CD4-positive, alpha-beta T cell treated with Interleukin-2 at 100 ng/mL for 4 hours (primary cell): ENCODE measurements around the gene CYTH2.
"Not testable (repeated sequence)": the region's sequence is repeated elsewhere in the genome, so short reads cannot be mapped to it uniquely, and the experiment has no call there.

ENCODE experiments used
- DNase-seq: peaks from one replicate; pipeline ENCODE4 v3.0.0-alpha.2; 2020; ENCODE audit warnings: low spot score

Gene CYTH2

DNA sequence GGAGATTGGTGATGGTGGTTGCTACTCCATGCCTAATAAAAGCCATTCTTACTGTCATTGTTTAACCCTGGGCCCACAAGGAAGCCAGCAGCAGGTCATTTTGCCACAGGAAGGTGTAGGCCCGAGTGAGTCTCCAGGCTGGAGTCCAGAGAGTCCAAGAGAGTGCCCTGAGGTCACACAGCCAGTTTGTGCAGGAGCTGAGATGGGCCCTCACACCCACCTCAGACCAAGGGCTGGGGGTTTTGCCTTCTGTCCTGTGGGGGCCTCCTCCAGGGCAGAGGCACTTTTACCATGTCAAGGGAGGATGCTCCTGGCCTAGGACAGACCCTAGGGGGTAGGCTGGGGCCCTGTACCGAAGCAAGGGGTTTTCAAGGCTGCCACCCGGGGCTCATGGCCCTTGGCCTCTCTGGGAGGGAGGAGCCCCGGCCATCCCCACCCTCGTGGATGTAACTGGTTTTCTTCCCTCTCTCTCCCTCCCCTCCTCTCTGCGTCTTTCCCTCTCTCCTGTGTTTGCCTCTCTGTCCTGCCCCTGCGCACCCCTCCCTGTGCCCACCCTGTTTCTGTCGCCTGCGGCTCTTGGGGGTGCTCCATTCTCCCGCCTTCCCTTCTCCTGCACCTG is 8.0 kb downstream of the CYTH2 start:
- DNase-seq: no peak

DNA sequence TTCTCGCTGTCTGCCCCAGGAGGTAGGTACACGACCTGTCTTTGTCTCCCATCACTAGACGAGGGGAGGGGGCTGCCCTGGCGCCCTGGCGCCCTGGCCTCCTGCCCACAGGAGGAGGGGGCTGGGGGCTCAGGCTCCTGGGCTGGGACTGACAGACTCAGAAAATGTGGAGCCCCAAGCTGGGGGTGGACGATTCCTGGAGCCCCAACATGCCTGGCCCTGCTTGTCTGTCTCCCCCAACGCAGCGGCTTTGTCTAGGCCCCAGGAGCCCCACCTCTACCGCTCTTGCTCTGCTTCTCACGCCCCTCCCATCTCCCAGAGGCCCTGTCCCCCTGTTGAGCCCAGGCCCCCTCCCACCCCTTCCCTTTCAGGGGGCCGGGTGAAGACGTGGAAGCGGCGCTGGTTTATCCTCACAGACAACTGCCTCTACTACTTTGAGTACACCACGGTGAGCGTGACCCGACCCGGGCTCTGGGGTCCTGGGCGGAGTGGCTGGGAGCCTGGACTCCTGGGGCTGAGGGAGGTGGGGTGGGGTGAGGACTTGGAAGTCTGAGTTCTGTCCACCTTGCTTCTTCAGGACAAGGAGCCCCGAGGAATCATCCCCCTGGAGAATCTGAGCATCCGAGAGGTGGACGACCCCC is 8.6 kb downstream of the CYTH2 start:
- no peak for DNase-seq

DNA sequence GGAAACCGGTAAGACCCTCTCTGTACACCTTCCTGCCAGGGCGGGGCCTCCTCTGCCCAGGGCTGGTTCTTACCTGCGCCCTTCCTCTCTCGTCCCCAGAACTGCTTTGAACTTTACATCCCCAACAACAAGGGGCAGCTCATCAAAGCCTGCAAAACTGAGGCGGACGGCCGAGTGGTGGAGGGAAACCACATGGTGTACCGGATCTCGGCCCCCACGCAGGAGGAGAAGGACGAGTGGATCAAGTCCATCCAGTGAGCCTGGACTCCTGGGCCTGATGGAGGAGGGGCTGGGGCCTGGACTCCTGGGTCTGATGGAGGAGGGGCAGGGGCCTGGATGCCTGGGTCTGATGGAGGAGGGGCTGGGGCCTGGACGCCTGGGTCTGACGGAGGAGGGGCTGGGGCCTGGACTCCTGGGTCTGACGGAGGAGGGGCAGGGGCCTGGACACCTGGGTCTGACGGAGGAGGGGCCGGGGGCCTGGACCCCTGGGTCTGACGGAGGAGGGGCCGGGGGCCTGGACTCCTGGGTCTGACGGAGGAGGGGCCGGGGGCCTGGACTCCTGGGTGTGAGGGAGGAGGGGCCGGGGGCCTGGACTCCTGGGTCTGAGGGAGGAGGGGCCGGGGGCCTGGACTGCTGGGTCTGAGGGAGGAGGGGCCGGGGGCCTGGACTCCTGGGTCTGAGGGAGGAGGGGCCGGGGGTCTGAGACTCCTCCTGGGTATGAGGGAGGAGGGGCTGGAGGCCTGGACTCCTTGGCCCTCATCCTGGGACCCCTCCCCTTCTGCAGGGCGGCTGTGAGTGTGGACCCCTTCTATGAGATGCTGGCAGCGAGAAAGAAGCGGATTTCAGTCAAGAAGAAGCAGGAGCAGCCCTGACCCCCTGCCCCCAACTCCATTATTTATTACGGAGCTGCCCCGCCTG is 9.4 kb downstream of the CYTH2 start:
- DNase-seq: no peak

DNA sequence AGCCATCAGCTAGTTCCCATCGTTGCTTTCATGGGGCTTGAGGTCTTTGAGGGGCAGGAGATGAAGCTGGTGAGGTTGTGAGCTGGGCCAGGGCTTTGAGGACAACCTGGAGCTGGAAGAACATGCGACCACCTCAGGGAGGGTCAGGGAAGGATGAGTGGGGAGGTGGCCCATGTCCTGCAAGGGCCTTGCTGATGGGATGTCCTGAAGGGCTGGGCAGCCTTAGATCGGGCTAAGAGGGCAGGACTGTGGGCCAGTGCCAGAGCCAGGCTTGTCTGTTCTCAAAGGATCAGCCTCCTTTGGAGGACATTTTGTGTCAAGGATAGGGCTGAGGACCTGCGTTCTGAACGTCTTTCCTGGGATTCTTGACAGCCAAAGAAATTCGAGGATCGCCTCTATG is 10.5 kb downstream of the CYTH2 start:
- DNase-seq: no peak

DNA sequence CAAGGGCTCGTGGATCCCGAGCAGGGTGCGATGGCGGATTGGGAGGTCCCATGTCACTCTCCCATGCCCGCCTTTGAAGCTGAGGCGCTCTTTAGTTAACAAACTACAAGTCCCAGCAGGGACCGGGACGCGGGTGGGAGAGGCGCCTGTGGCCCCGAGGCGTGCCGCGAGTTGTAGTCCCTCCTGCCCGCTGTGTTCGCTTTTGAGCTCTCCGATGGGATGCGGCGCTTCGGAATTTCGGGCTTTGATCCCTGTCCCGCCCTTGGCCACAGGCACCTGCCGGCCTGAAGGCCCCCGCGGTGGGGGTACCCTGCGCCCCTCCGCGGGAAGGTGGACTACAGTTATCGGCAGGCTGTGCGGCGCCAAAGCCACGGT is 11.0 kb downstream of the CYTH2 start:
- peak; percentile 37 for DNase-seq

DNA sequence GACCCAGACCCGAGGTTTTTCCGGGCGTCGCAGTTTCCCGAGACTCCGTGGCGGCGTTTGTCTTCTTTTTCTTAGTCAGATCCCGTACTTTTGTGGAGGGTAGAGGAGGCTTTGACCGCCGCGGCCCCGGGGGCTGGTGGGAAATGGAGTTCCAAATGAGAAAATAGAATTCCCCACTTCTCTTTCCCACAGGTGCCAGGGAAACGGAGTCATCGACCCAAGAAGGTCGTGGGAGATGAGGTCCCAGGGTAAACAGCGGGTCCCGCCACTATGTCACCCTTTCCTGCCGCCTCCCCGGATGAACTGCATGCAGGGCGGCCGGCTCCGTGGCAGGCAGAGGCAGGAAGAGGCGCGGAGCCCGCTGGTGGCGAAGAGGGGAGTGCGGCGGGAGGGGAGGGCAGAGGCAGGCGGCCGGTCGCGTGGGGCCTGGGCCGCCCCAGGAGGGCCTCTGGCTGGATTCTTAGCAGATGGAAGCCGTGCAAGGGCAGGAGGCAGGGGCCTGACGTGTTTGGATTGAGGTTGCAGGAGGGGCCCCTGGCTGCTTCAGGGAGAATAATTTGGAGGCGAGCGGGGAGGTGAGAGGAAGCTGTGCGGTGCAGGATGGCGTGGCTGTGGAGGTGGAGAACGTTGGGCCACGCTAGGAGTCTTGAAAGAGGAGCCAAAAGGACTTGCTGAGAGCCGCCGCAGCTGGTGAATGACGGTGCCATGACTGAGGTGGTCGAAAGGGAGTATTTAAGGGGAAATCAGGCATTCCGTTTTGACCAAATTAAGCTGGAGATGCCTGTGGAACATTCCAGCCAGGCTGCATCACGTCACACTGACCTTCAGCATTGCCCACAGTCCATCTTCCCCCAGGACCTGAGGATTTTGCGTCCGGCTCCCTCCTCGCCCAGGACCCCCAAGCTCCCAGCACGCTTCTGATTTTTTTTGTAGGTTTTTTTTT is 11.7 kb downstream of the CYTH2 start:
- DNase-seq: peak; percentile 51

DNA sequence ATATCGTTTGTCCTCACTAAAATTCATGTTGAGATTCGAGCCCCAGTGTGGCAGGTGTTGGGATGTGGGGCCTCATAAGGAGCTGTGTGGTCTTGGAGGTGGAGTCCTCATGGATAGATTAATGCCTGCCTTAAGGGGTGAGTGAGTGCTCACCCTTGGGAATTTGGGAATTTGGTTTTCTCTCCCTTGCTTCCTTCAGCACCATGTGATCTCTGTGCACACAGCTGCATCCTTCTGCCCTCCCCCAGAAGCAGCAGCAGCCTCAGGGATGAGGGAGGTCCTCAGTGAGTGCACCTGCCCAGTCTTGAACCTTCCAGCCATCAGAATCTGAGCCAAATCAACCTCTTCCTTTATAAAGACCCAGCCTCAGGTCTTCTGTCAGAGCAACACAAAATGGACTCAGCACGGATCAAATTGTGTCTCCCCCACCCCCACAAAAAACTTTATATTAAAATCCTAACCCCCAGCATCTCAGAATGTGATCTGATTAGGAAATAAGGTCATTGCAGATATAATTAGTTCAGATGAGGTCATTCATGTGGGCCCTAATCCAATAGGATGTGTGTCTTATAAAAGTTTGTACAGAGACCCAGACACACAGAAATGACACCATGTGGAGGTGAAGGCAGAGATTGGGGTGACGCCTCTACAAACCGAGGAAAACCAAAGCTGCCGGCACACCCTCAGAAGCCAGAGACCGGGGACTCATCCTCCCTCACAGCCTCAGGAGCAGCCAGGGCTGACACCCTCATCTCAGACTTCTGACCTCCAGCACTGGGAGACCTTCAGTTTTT is 12.9 kb downstream of the CYTH2 start:
- DNase-seq: no peak

DNA sequence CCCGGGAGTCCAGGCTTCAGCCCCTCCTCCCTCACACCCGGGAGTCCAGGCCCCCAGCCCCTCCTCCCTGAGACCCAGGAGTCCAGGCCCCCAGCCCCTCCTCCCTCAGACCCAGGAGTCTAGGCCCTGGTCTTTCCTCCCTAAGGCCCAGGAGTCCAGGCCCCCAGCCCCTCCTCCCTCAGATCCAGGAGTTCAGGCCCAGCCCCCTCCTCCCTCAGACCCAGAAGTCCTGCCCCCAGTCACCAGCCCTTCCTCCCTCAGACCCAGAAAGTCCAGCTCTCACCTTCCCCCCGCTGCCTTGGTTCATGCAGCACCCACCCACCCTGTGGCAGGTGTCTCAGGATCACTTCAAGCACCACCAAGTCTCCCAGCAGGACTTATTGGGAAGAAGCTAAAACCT is 14.1 kb downstream of the CYTH2 start:
- DNase-seq: no peak

DNA sequence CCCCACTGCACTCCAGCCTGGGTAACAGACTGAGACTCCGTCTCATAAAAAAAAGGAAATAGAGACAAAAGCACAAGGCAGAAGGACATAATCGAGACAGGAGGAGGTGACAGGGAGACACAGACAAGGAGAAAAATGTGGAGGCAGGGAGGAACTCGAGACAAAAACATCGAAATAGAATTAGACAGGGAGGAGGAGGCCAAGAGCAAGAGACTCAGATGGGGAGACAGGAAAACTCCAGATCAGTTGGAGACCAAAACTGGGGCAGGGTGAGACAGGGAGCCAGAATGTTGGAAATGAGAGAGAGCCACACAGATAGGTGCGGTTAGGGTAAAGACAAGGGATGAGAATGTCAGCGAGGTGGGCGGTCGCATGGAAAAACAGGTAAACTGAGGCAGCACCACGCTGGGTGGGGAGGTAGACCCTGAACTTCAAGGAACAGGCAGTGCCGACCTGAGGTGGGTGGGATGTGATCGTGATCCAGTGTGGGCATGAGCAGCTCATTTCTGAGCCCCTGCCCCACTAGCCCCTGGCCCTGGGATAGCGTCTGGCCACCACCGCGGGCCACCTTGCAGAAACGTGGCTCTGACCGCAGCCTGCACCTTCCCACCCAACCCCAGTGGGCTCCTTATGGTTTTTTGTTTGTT is 15.2 kb downstream of the CYTH2 start:
- DNase-seq: no peak

DNA sequence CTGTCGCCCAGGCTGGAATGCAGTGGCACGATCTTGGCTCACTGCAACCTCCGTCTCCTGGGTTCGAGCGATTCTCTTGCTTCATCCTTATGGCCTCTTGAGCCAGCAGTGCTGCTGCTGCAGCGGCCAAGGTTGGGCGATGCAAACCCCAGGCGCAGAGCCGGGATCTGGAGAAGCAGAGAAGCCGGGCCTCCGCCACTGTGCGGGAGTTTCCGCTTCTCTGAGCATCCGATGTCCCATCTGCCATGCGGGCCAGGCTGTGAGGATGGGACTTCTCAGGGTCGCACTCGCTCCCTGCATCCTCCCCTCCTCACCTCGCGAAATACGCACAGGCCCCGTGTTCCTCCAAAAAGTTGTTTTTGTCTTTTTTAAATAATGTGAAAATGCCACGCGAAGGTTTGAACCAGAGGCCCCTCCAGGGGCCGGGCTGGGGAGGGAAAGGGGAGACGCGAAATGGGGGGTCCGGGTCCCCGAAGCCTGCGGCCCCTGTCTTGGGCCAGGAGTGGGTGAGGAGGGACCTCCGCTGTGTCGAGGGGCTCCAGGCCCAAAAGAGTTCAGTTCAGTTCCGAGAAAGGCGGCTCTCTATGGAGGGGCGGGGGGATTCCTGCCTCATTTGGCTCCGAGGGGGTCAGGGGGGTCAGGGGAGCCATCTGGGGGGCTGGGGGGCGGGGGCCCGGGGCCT is 15.9 kb downstream of the CYTH2 start:
- DNase-seq: no peak

DNA sequence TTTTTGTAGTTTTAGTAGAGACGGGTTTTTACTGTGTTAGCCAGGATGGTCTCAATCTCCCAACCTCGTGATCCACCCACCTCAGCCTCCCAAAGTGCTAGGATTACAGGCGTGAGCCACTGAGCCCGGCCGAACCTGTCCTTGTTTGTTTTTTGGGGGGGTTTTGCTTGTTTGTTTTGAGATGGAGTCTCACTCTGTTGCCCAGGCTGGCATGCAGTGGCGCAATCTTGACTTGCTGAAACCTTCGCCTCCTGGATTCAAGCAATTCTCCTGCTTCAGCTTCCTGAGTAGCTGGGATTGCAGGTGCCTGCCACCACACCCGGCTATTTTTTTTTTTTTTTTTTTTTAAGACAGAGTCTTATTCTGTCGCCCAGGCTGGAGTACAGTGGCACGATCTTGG is 17.5 kb downstream of the CYTH2 start:
- not testable (repeated sequence) for DNase-seq

DNA sequence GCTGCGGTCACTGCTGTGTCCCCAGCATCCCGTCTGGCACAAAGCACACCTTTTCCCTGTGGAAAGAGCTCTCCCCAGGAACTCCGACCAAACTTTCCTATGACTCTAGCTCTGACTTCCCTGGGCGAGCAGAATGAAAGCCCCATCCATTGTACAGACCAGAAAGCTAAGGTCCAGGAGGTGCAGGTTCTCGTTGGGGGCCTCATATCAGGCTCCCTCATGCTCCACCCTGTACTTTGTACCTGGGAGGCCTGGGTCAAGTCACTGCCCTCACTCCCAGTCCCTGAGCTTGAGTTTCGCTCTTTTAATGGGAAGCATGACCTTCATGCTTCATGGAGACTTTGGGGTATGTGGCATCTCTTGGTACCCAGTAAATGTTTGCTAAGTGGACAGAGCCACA is 18.4 kb downstream of the CYTH2 start:
- DNase-seq: no peak

DNA sequence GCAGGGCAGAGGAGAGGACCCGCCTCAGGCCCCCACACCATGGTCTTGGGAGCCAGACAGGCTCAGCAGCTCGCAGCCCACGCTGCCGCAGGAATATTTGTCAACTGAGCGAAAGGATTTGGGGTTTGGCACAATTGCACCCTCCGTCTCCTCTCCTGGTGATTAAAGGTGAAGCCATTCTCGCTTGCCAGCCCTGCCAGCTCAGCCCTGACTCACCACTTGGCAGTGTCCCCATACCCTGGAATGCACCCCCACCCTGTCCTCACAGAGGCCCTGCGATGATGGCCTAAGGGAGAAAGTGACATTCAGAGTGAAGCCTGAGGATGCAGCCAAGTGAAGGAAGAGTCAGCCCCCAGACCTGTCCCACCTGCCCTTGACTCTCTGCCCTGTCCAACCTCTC is 18.8 kb downstream of the CYTH2 start:
- no peak for DNase-seq

DNA sequence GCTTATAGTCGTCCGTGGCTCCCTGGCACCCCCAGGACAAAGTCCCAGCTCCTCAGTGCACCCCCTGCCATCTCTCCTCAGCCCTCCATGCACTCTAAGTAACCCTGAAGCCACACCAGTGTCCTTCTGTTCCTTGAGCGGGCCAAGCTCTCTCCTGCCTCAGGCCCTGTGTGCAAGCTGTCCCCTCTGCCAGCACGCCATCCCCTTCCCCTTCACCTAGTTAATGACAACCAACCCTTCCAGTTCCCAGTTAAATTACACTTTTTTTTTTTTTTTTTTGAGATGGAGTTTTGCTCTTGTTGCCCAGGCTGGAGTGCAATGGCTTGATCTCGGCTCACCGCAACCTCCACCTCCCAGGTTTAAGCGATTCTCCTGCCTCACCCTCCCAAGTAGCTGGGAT is 19.3 kb downstream of the CYTH2 start:
- not testable (repeated sequence) for DNase-seq

DNA sequence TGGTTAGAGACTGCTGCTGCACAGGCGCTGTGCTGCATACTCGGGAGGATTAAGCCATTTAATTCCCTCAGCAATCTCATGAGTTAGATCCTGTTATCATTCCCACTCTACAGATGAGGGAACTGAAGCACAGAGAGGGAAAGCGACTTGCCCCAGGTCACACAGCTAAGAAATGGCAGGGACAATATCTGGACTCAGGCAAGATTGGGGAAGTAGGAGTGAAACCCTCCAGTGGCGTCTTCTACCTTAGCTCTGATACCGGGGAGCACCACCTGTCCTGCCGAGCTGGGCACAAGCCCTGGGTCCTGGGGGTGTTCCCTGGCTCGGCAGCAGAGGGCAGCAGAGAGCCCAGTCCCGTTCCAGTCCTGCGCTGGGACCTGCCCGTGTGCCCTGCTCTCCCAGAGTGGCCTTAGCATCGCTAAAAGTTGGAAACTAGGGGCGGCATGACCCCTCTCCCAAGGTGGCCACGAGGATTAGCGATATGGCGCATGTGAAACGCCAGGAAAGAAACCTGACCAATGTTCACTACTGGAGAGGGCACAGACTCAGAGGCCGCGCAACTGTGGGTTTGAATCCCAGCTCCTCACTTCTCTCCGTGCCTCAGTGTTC is 20.5 kb downstream of the CYTH2 start:
- peak; percentile 82 for DNase-seq

DNA sequence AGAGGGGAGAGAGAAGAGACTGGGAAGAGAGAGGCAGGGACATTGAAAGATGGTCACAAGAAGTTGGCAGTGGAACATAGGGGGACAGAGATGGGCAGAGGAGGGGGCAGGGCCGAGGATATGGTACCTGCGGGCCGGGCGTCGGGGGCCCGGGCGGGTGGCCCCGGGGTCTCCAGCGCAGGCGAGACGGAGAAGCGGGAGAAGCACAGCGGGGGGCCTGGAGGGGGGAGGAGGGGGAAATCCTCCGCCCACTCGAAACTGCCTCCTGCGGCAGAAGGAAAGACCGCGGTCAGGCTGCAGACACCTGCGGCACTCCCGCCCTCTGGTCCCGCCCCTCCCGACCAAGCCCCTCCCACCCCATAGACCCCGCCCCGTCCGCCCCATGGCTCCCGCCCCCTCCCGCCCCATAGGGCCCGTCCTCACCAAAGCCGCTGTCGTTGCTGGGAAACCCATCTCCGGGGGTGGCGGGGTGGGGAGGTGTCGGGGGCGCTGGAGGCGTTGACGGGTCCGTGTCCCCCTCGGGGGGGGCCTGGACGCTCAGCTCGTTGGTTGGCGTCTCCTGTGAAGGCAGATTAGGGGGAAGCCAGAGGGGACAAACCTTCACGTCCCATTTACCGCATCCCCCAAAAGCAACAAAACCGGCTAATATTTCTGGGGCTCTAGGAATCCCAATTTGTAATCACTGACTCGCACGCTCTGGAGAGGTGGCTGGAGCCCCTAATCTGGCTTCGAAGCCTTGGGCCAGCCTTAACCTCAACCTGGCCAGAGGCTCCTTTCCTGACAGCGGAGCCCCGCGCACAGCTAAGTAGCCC is 22.0 kb downstream of the CYTH2 start:
- DNase-seq: peak; percentile 48

DNA sequence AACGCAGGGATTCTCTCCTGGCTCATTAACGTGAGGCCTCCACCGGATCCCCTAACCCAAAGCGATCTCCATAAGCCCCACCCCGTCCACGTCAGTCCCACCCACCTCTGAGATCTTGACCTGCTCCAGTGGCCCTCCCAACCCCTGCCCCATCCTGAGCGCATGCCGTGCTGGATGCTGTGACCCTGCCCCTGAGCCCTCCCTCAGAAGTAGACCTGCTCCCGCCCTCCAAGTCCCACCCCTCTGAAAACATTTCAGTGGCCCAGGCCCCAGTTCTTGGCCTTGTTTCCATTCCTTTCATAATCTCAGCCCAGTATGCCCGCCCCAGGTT is 22.6 kb downstream of the CYTH2 start:
- DNase-seq: no peak

DNA sequence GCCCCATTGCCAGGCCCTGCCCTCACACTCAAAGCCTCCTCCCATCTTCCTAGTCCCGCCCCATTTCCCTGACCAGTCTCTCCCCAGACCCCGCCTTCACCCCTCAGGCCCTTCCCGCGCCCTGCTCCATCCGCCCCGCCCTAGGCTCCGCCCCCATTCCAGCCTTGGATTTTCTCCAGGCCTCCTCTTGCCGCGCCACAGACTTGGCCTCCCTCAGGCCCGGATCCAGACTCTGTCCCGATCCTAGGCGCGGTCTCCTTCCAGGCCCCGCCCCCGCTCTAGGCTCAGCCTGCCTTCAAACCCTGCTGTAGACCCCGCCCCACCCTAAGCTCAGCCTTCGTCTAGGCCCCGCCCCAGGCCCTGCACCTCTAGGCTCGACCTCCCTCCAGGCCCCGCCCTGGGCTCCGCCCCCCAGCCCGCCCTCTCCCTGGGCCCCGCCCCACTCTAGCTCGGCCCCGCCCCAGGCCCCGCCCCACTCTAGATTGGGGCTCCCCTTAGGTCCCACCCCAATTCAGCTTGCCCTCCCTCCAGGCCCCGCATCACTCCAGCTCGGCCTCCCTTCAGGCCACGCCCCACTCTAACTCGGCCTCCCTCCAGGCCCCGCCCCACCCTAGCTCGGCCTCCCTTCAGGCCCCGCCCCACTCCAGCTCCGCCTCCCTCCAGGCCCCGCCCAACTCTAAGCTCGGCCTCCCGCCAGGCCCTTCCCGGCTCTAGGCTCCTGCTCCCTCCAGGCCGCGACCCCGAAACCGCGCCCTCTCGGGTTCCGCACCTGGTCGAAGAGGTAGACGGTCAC is 24.0 kb downstream of the CYTH2 start:
- DNase-seq: peak; percentile 77
